BLaER1 treated with 17β-estradiol and CSF1 and Interleukin-3, amounts not matched to agents 10 nM and 100 nM (cell line): Measurements from ENCODE around the gene SLC6A19.

Experiments used
- H3K27ac ChIP-seq, 11 experiments: shearing (Covaris generic); formaldehyde crosslinking; 2 replicates each; pipeline ENCODE4 v1.8.1; 2022
- H3K27me3 ChIP-seq, 11 experiments: shearing (Covaris generic); formaldehyde crosslinking; 2 replicates each; pipeline ENCODE4 v1.8.1; 2022
- H3K36me3 ChIP-seq, 11 experiments: shearing (Covaris generic); formaldehyde crosslinking; 2 replicates each; pipeline ENCODE4 v1.8.1; 2022
- H3K4me1 ChIP-seq, 10 experiments: shearing (Covaris generic); formaldehyde crosslinking; 2 replicates each; pipeline ENCODE4 v1.8.1; 2022
- H3K4me2 ChIP-seq, 11 experiments: shearing (Covaris generic); formaldehyde crosslinking; 2 replicates each; pipeline ENCODE4 v1.8.1; 2022
- H3K4me3 ChIP-seq, 10 experiments: shearing (Covaris generic); formaldehyde crosslinking; 2 replicates each; pipeline ENCODE4 v1.8.1; 2022
- H3K9ac ChIP-seq, 11 experiments: shearing (Covaris generic); formaldehyde crosslinking; 2 replicates each; pipeline ENCODE4 v1.8.1; 2022
- H3K9me3 ChIP-seq, 11 experiments: shearing (Covaris generic); formaldehyde crosslinking; replicated peaks in 1 of 11; 2 replicates each; pipeline ENCODE4 v1.8.1; 2022
- H4K20me1 ChIP-seq, 11 experiments: shearing (Covaris generic); formaldehyde crosslinking; 2 replicates each; pipeline ENCODE4 v1.8.1; 2022
- Cebpa-rat ChIP-seq, 11 experiments: shearing (Covaris generic); IDR thresholded peaks; 2 replicates each; pipeline ENCODE4 v1.8.1; 2022

Gene SLC6A19

GRCh38 chr5:1175801-1176472 lies 25.5 kb upstream of the SLC6A19 start:
- Histone ChIP-seq H3K27ac (no peak overlapping the region), H3K4me3 (no peak overlapping the region), H3K9ac (no peak overlapping the region), H3K4me1 (peaks cover 0 to 11% (median 0%) of the 10 kb centered on the region in 10 experiments; a peak in 3 of 20 replicates), H3K9me3 (peaks cover 0 to 19% (median 3%) of the 10 kb centered on the region in 11 experiments; a peak in 4 of 22 replicates), H3K36me3 (no peaks in the 10 kb centered on the region), H3K27me3 (no peaks in the 10 kb centered on the region), H4K20me1 (peaks cover 0 to 12% (median 0%) of the 10 kb centered on the region in 11 experiments; a peak in 2 of 22 replicates), H3K4me2 (no peak overlapping the region)
- TF ChIP-seq Cebpa-rat (IDR thresholded peaks at IDR 0.05) = no peak

- TF ChIP-seq Cebpa-rat (IDR thresholded peaks at IDR 0.05) = no peak
Measured at GRCh38 chr5:1176473-1177391, 24.7 kb upstream of the SLC6A19 start.

GRCh38 chr5:1177826-1178528 lies 23.4 kb upstream of the SLC6A19 start:
- peaks cover 0 to 15% (median 3%) of the 10 kb centered on the region in 11 experiments; a peak in 4 of 22 replicates for H3K9me3 ChIP-seq
- H3K27ac ChIP-seq = no peak overlapping the region
- H3K36me3 ChIP-seq = no peaks in the 10 kb centered on the region
- no peak overlapping the region for H3K4me2 ChIP-seq
- no peak for TF ChIP-seq Cebpa-rat (IDR thresholded peaks at IDR 0.05)
- H3K9ac ChIP-seq = no peak overlapping the region
- H3K27me3 ChIP-seq = peaks cover 0 to 6% (median 0%) of the 10 kb centered on the region in 11 experiments; a peak in 5 of 22 replicates
- H4K20me1 ChIP-seq = peaks cover 0 to 23% (median 0%) of the 10 kb centered on the region in 11 experiments; a peak in 4 of 22 replicates
- no peak overlapping the region for H3K4me3 ChIP-seq
- H3K4me1 ChIP-seq = peaks cover 0 to 6% (median 0%) of the 10 kb centered on the region in 10 experiments; a peak in 3 of 20 replicates

More at GRCh38 chr5:1176473-1177391, 24.7 kb upstream of the SLC6A19 start:
- no peak overlapping the region for H3K9ac ChIP-seq
- no peaks in the 10 kb centered on the region for H3K27me3 ChIP-seq
- no peaks in the 10 kb centered on the region for H3K36me3 ChIP-seq
- H4K20me1 ChIP-seq = peaks cover 0 to 17% (median 0%) of the 10 kb centered on the region in 11 experiments; a peak in 2 of 22 replicates
- H3K4me3 ChIP-seq = no peak overlapping the region
- H3K4me2 ChIP-seq = no peak overlapping the region
- H3K9me3 ChIP-seq = peaks cover 0 to 19% (median 3%) of the 10 kb centered on the region in 11 experiments; a peak in 4 of 22 replicates
- H3K4me1 ChIP-seq = peaks cover 0 to 11% (median 0%) of the 10 kb centered on the region in 10 experiments; a peak in 3 of 20 replicates
- H3K27ac ChIP-seq = no peak overlapping the region

GRCh38 chr5:1178529-1179382 lies 22.6 kb upstream of the SLC6A19 start:
- H3K4me3 ChIP-seq = no peak overlapping the region
- H3K9ac ChIP-seq = no peak overlapping the region
- no peak overlapping the region for H3K27ac ChIP-seq
- H4K20me1 ChIP-seq = peaks cover 0 to 31% (median 0%) of the 10 kb centered on the region in 11 experiments; a peak in 4 of 22 replicates
- H3K4me1 ChIP-seq = peaks cover 0 to 6% (median 0%) of the 10 kb centered on the region in 10 experiments; a peak in 3 of 20 replicates
- TF ChIP-seq Cebpa-rat (IDR thresholded peaks at IDR 0.05) = no peak
- H3K27me3 ChIP-seq = peaks cover 0 to 10% (median 0%) of the 10 kb centered on the region in 11 experiments; a peak in 6 of 22 replicates
- no peak overlapping the region for H3K4me2 ChIP-seq
- peaks cover 0 to 10% (median 0%) of the 10 kb centered on the region in 11 experiments; a peak in 4 of 22 replicates for H3K9me3 ChIP-seq
- H3K36me3 ChIP-seq = no peaks in the 10 kb centered on the region

- TF ChIP-seq Cebpa-rat (IDR thresholded peaks at IDR 0.05) = no peak
- peaks cover 0 to 14% (median 0%) of the 10 kb centered on the region in 11 experiments; a peak in 6 of 22 replicates for H3K27me3 ChIP-seq
- peaks cover 0 to 8% (median 0%) of the 10 kb centered on the region in 11 experiments; a peak in 4 of 22 replicates for H3K9me3 ChIP-seq
- peaks cover 0 to 37% (median 0%) of the 10 kb centered on the region in 11 experiments; a peak in 4 of 22 replicates for H4K20me1 ChIP-seq
- H3K4me1 ChIP-seq = peaks cover 0 to 8% (median 0%) of the 10 kb centered on the region in 10 experiments; a peak in 3 of 20 replicates
- H3K36me3 ChIP-seq = no peaks in the 10 kb centered on the region
- no peak overlapping the region for H3K9ac ChIP-seq
- H3K4me3 ChIP-seq = no peak overlapping the region
- H3K27ac ChIP-seq = no peak overlapping the region
- H3K4me2 ChIP-seq = no peak overlapping the region
Measured at GRCh38 chr5:1179383-1179715, 22.0 kb upstream of the SLC6A19 start.

GRCh38 chr5:1180096-1180495 lies 21.3 kb upstream of the SLC6A19 start:
- Histone ChIP-seq H3K9ac (no peak overlapping the region), H3K36me3 (no peaks in the 10 kb centered on the region), H3K4me1 (peaks cover 0 to 8% (median 0%) of the 10 kb centered on the region in 10 experiments; a peak in 3 of 20 replicates), H3K27ac (no peak overlapping the region), H3K9me3 (peaks cover 0 to under 1% (median 0%) of the 10 kb centered on the region in 11 experiments; a peak in 1 of 22 replicates), H4K20me1 (peaks cover 0 to 42% (median 0%) of the 10 kb centered on the region in 11 experiments; a peak in 4 of 22 replicates), H3K27me3 (peaks cover 0 to 14% (median 0%) of the 10 kb centered on the region in 11 experiments; a peak in 6 of 22 replicates), H3K4me3 (no peak overlapping the region), H3K4me2 (no peak overlapping the region)
- no peak for TF ChIP-seq Cebpa-rat (IDR thresholded peaks at IDR 0.05)

GRCh38 chr5:1180841-1181271 lies 20.5 kb upstream of the SLC6A19 start:
- no peak overlapping the region for H3K4me2 ChIP-seq
- H3K4me3 ChIP-seq = no peak overlapping the region
- no peak overlapping the region for H3K9ac ChIP-seq
- peaks cover 0 to 8% (median 0%) of the 10 kb centered on the region in 10 experiments; a peak in 3 of 20 replicates for H3K4me1 ChIP-seq
- TF ChIP-seq Cebpa-rat (IDR thresholded peaks at IDR 0.05) = no peak
- no peaks in the 10 kb centered on the region for H3K9me3 ChIP-seq
- peaks cover 0 to 42% (median 0%) of the 10 kb centered on the region in 11 experiments; a peak in 4 of 22 replicates for H4K20me1 ChIP-seq
- no peak overlapping the region for H3K27ac ChIP-seq
- H3K36me3 ChIP-seq = no peaks in the 10 kb centered on the region
- H3K27me3 ChIP-seq = peaks cover 0 to 14% (median 0%) of the 10 kb centered on the region in 11 experiments; a peak in 6 of 22 replicates
